IMR-90 (cell line): ENCODE results near the gene C5orf52. TPM values are rescaled to one million over a fixed set of nuclear protein-coding genes. Genes with fewer than 3 reads are reported as not detected.

Source experiments
- ATAC-seq: fragments of 200-7000 bp; cut with Tn5 transposase; 2 replicates; pipeline ENCODE4 v1.9.1; 2020; ENCODE audit warnings: low read depth, mild to moderate bottlenecking, moderate library complexity
- BruUV-seq: library from RNA; stranded (reverse); fragments of 400-500 nt; replicated peaks from 2 replicates; lab custom pipeline; 2021; lab: Mats Ljungman, UMichigan
- CTCF ChIA-PET: fragments of 300-600 bp; formaldehyde crosslinking; extraction: SDS; loops from one replicate; lab custom pipeline; 2021; ENCODE audit warnings: antibody characterized with exemption; lab: Yijun Ruan, JAX
- POLR2A ChIA-PET: fragments of 300-600 bp; sonication (Branson Sonifier 250); formaldehyde crosslinking; loops from one replicate; lab custom pipeline; 2022; ENCODE audit warnings: antibody characterized with exemption; ENCODE audit not compliant: unreplicated experiment; lab: Charles Lee
- DNase-seq: peaks from one replicate; pipeline ENCODE4 v3.0.0; 2013
- H2AFZ ChIP-seq: replicated peaks from 2 replicates; pipeline ENCODE3; 2013; ENCODE audit warnings: low read length, mild to moderate bottlenecking; ENCODE audit not compliant: poor library complexity
- H2AK5ac ChIP-seq: 2 replicates; pipeline ENCODE4 v1.6.1; 2013; ENCODE audit warnings: low read depth, low read length, inconsistent platforms
- H2AK9ac ChIP-seq: replicated peaks from 2 replicates; pipeline ENCODE3; 2013; ENCODE audit warnings: mild to moderate bottlenecking, low read depth, low read length, moderate library complexity; ENCODE audit not compliant: poor library complexity
- H2BK120ac ChIP-seq: 2 replicates; pipeline ENCODE4 v1.6.1; 2013; ENCODE audit warnings: low read depth, low read length, inconsistent platforms
- H2BK15ac ChIP-seq: 3 replicates; pipeline ENCODE4 v1.6.1; 2013; ENCODE audit warnings: low read depth, low read length, inconsistent platforms
- H2BK20ac ChIP-seq: 2 replicates; pipeline ENCODE4 v1.6.1; 2013; ENCODE audit warnings: low read depth, mild to moderate bottlenecking, inconsistent platforms, low read length, moderate library complexity
- H2BK5ac ChIP-seq: 2 replicates; pipeline ENCODE4 v1.6.1; 2013; ENCODE audit warnings: mild to moderate bottlenecking, low read depth, low read length, inconsistent platforms; ENCODE audit not compliant: poor library complexity, severe bottlenecking
- H3K14ac ChIP-seq: replicated peaks from 2 replicates; pipeline ENCODE4 v1.6.1; 2013; ENCODE audit warnings: low read depth, low read length, inconsistent platforms
- H3K18ac ChIP-seq: 2 replicates; pipeline ENCODE4 v1.6.1; 2013; ENCODE audit warnings: low read depth, low read length, control low read depth
- H3K23ac ChIP-seq: 2 replicates; pipeline ENCODE4 v1.6.1; 2013; ENCODE audit warnings: low read depth, low read length, inconsistent platforms
- H3K27ac ChIP-seq: 2 replicates; pipeline ENCODE4 v1.5.1; 2013; ENCODE audit warnings: mild to moderate bottlenecking, control low read depth, low read length; ENCODE audit not compliant: insufficient read depth
- H3K27me3 ChIP-seq: 2 replicates; pipeline ENCODE4 v1.6.1; 2013; ENCODE audit warnings: low read length; ENCODE audit not compliant: control insufficient read depth, insufficient read depth
- H3K36me3 ChIP-seq: 2 replicates; pipeline ENCODE4 v1.6.1; 2013; ENCODE audit warnings: low read length, mixed read lengths; ENCODE audit not compliant: control insufficient read depth, insufficient read depth
- H3K4ac ChIP-seq: 2 replicates; pipeline ENCODE4 v1.6.1; 2013; ENCODE audit warnings: low read depth, low read length, inconsistent platforms
- H3K4me1 ChIP-seq: 2 replicates; pipeline ENCODE4 v1.6.1; 2013; ENCODE audit warnings: low read length, mixed read lengths; ENCODE audit not compliant: control insufficient read depth, insufficient read depth
- H3K4me2 ChIP-seq: 2 replicates; pipeline ENCODE4 v1.6.1; 2013; ENCODE audit warnings: low read depth, mild to moderate bottlenecking, control low read depth, low read length, moderate library complexity
- H3K4me3 ChIP-seq: 2 replicates; pipeline ENCODE4 v1.5.1; 2013; ENCODE audit warnings: low read depth, mild to moderate bottlenecking, control low read depth, low read length, moderate library complexity; ENCODE audit not compliant: insufficient read depth
- H3K56ac ChIP-seq: 2 replicates; pipeline ENCODE4 v1.6.1; 2013; ENCODE audit warnings: low read length, inconsistent platforms; ENCODE audit not compliant: insufficient read depth; ENCODE audit errors: extremely low read depth
- H3K79me1 ChIP-seq, 2 experiments: 2 replicates each; pipeline ENCODE4 v1.6.1; 2013; ENCODE audit warnings: low read length in 2 of 2, inconsistent platforms in 1 of 2, low read depth in 1 of 2
- H3K9ac ChIP-seq: 2 replicates; pipeline ENCODE4 v1.6.1; 2013; ENCODE audit warnings: low read depth, low read length, control low read depth
- H3K9me1 ChIP-seq: 2 replicates; pipeline ENCODE4 v1.6.1; 2013; ENCODE audit warnings: low read length, inconsistent platforms; ENCODE audit not compliant: insufficient read depth
- H3K9me3 ChIP-seq: 2 replicates; pipeline ENCODE4 v1.6.1; 2013; ENCODE audit warnings: low read length; ENCODE audit not compliant: control insufficient read depth, insufficient read depth
- H4K20me1 ChIP-seq: 2 replicates; pipeline ENCODE4 v1.6.1; 2013; ENCODE audit warnings: low read length, inconsistent platforms; ENCODE audit not compliant: insufficient read depth
- H4K5ac ChIP-seq: 2 replicates; pipeline ENCODE4 v1.6.1; 2013; ENCODE audit warnings: mild to moderate bottlenecking, low read depth, low read length, control low read depth
- H4K8ac ChIP-seq, 2 experiments: 2 replicates each; pipeline ENCODE4 v1.6.1; 2013; ENCODE audit warnings: low read depth in 2 of 2, low read length in 2 of 2, control low read depth in 1 of 2, inconsistent platforms in 1 of 2
- H4K91ac ChIP-seq: 2 replicates; pipeline ENCODE4 v1.6.1; 2013; ENCODE audit warnings: low read depth, low read length, inconsistent platforms; ENCODE audit not compliant: insufficient read depth
- BHLHE40 ChIP-seq: fragments of 150-350 bp; IDR thresholded peaks from 2 replicates; pipeline ENCODE4 v1.6.1; 2016; ENCODE audit warnings: mild to moderate bottlenecking, low read depth, low read length
- CEBPB ChIP-seq: IDR thresholded peaks from 2 replicates; pipeline ENCODE4 v1.6.1; 2012; ENCODE audit warnings: low read depth, low read length, improper control_type of control experiment
- CHD1 ChIP-seq: IDR thresholded peaks from 2 replicates; pipeline ENCODE4 v1.6.1; 2012; ENCODE audit warnings: low read depth, low read length, improper control_type of control experiment
- CTCF ChIP-seq: conservative IDR thresholded peaks from 2 replicates; pipeline ENCODE4 v1.5.1; 2012; ENCODE audit warnings: mild to moderate bottlenecking, low read depth, low read length, improper control_type of control experiment
- FOS ChIP-seq: fragments of 150-350 bp; IDR thresholded peaks from 2 replicates; pipeline ENCODE4 v1.6.1; 2016; ENCODE audit warnings: low read depth, low read length
- MAFK ChIP-seq: IDR thresholded peaks from 2 replicates; pipeline ENCODE4 v1.6.1; 2012; ENCODE audit warnings: low read depth, low read length, improper control_type of control experiment
- MAZ ChIP-seq: IDR thresholded peaks from 2 replicates; pipeline ENCODE4 v1.6.1; 2012; ENCODE audit warnings: low read depth, mild to moderate bottlenecking, low read length, improper control_type of control experiment, moderate library complexity, borderline replicate concordance
- MXI1 ChIP-seq: IDR thresholded peaks from 2 replicates; pipeline ENCODE4 v1.6.1; 2012; ENCODE audit warnings: low read depth, mild to moderate bottlenecking, low read length, moderate library complexity, borderline replicate concordance
- NFE2L2 ChIP-seq: fragments of 150-350 bp; IDR thresholded peaks from 2 replicates; pipeline ENCODE4 v1.6.1; 2016; ENCODE audit warnings: low read depth, mild to moderate bottlenecking, low read length
- POLR2A ChIP-seq: IDR thresholded peaks from 2 replicates; pipeline ENCODE4 v1.6.1; 2012; ENCODE audit warnings: mild to moderate bottlenecking, low read depth, low read length
- RAD21 ChIP-seq: IDR thresholded peaks from 2 replicates; pipeline ENCODE4 v1.6.1; 2012; ENCODE audit warnings: low read length, improper control_type of control experiment
- RCOR1 ChIP-seq: IDR thresholded peaks from 2 replicates; pipeline ENCODE4 v1.6.1; 2012; ENCODE audit warnings: mild to moderate bottlenecking, low read length, improper control_type of control experiment; ENCODE audit not compliant: insufficient replicate concordance
- RFX5 ChIP-seq: IDR thresholded peaks from 2 replicates; pipeline ENCODE4 v1.8.0; 2012; ENCODE audit warnings: low read depth, mild to moderate bottlenecking, low read length, moderate library complexity
- SMC3 ChIP-seq: fragments of 150-350 bp; IDR thresholded peaks from 2 replicates; pipeline ENCODE4 v1.6.1; 2016; ENCODE audit warnings: low read depth, mild to moderate bottlenecking, antibody characterized with exemption, low read length, moderate library complexity
- USF2 ChIP-seq: fragments of 150-350 bp; IDR thresholded peaks from 2 replicates; pipeline ENCODE4 v1.6.1; 2017; ENCODE audit warnings: mild to moderate bottlenecking, antibody characterized with exemption, low read length, low read depth
- WGBS, 2 experiments: methylation state at CpG; one replicate each; pipeline versions ENCODE4 v1.1.5 to v1.1.7; 2013; ENCODE audit warnings: missing lambda C conversion rate in 2 of 2; ENCODE audit not compliant: insufficient read length in 1 of 2; ENCODE audit errors: extremely low coverage in 2 of 2; 5-methylcytosine and 5-hydroxymethylcytosine counted together
- dilution Hi-C: fragments of 300-500 bp; cut with HindIII; formaldehyde crosslinking; loops from one replicate; pipeline ENCODE4 v1.14.3; 2018; ENCODE audit warnings: low sequenced_read_pairs; ENCODE audit not compliant: unreplicated experiment
- in situ Hi-C: fragments of 300-500 bp; cut with MboI; formaldehyde crosslinking; loops from 3 replicates; pipeline ENCODE4 v1.14.3; 2019; ENCODE audit warnings: low sequenced_read_pairs, inconsistent platforms, mixed read lengths
- intact Hi-C: fragments of 100-400 bp; cut with micrococcal nuclease; formaldehyde crosslinking; loops from 2 replicates; pipeline ENCODE4 v1.10.0; 2022
- polyA plus RNA-seq, 3 experiments: library from polyadenylated mRNA; depleted of rRNA; stranded (reverse); fragments of >200 nt; gene quantifications; 2 replicates each; pipeline ENCODE4 v1.2.3, GENCODE V29; 2012; ENCODE audit warnings: low replicate concordance in 1 of 3
- total RNA-seq: library from RNA; depleted of rRNA; stranded (reverse); fragments of >200 nt; gene quantifications from 2 replicates; pipeline ENCODE4 v1.2.3, GENCODE V29; 2012

Gene C5orf52
- total and polyA plus RNA-seq, 2 of the 4 experiments (the other 2 are of a cell fraction) = not detected

GRCh38 chr5:157651623-157652376 is 19.5 kb upstream of the C5orf52 start:
- peak overlapping the region in 1 of 2 experiments; percentile 31; a peak in 1 of 4 replicates for H4K8ac ChIP-seq
- H3K9me1 ChIP-seq = no peaks in the 10 kb centered on the region
- no peak overlapping the region for H4K91ac ChIP-seq
- DNase-seq (no peak), ATAC-seq (no peak)
- intact Hi-C loops = no loop called here
- in situ Hi-C loops = no loop called here
- H3K18ac ChIP-seq = no peak overlapping the region
- H3K4ac ChIP-seq = no peak overlapping the region
- dilution Hi-C loops = no loop called here
- H3K27me3 ChIP-seq = no peaks in the 10 kb centered on the region
- no peaks in the 10 kb centered on the region for H3K79me1 ChIP-seq
- H2AK5ac ChIP-seq = no peak overlapping the region
- H3K14ac ChIP-seq = no peak overlapping the region
- no peak overlapping the region for H2AK9ac ChIP-seq
- H3K4me1 ChIP-seq = no peaks in the 10 kb centered on the region; the same call in 1 of the 2 replicates
- no peaks in the 10 kb centered on the region for H3K36me3 ChIP-seq
- no peak overlapping the region for H4K5ac ChIP-seq
- H2BK120ac ChIP-seq = no peak overlapping the region
- H2BK20ac ChIP-seq = no peak overlapping the region
- H3K23ac ChIP-seq = no peak overlapping the region
- TF ChIP-seq SMC3 = no peak
- TF ChIP-seq FOS = no peak
- TF ChIP-seq CHD1 = no peak
- no peak for TF ChIP-seq CEBPB
- no peak for TF ChIP-seq MAZ
- no peak for TF ChIP-seq MAFK
- TF ChIP-seq MXI1 = no peak
- no peak for TF ChIP-seq RFX5
- TF ChIP-seq CTCF = no peak
- no peak for TF ChIP-seq POLR2A
- TF ChIP-seq BHLHE40 = no peak
- TF ChIP-seq NFE2L2 = no peak
- TF ChIP-seq RCOR1 = no peak
- TF ChIP-seq USF2 = no peak
- no peak for TF ChIP-seq RAD21
- H2AFZ ChIP-seq = peak overlapping the region; percentile 93
- no peak overlapping the region for H3K4me3 ChIP-seq
- no peak overlapping the region for H2BK15ac ChIP-seq
- H3K9ac ChIP-seq = no peak overlapping the region
- H3K9me3 ChIP-seq = peaks cover 4% of the 10 kb centered on the region
- H4K20me1 ChIP-seq = no peaks in the 10 kb centered on the region
- ChIA-PET POLR2A (no interaction called here), CTCF (no interaction called here)
- H3K27ac ChIP-seq = no peak overlapping the region
- 41% methylated on average over 33 of the region's 63 CpGs; no CpG with 5 or more reads in 1 of the 2 experiments for WGBS, 2 experiments
- no peak overlapping the region for H3K56ac ChIP-seq
- H3K4me2 ChIP-seq = no peak overlapping the region
- no peak overlapping the region for H2BK5ac ChIP-seq
- no TSS peak for BruUV-seq
